Endometrium (tissue), 2 donors: ENCODE data around the gene NMT1.

Experiments
- FAIRE-seq: peaks from 2 replicates; lab custom pipeline; 2012; peaks lifted over from hg19 to GRCh38; lab: Jason Lieb, UNC
- donor health status: control.
- donor health status: control.

NMT1 gene

DNA sequence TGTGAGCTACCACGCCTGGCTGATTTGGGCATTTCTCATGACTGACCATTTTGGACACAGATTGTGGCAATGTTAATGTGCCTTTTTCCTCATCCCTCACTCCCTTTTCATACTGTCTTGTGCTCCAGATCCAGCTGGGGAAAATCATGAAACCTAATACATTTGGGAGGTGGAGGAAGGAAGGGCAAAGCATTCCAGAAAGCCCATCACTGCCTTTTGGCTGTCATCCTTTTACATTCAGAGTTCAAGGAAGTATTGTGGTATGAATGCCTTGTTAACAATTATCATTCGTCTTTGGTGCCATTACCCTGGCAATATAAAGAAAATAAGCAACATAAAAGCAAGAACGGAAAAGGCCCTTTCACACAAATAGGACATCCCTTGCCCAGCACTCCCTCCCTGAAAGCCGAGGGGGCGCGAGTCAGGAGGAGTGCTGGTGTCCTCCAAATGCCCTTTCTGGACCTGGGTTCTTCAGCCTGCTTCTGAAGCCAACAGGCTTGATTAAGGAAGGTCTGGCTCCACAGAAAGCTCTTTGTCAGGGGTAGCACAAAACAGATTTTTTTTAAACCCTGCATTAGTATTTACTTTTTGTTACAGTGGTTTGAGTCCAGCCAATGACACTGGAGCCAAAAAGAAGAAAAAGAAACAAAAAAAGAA lies 20.1 kb downstream of the NMT1 start:
- no peak for FAIRE-seq

DNA sequence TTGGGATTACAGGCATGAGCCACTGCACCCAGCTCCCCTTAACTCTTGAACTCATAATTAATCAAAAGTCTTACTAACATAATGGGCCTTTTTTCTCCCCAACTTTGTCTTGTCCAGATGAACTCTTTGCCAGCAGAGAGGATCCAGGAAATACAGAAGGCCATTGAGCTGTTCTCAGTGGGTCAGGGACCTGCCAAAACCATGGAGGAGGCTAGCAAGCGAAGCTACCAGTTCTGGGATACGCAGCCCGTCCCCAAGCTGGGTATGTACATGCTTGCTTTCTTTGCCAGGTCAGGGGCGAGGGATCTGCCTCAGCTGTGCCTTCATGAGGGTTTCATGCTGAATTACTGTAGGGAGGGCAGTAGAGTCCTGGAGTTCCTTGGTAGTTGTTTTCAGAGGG lies 25.3 kb downstream of the NMT1 start:
- FAIRE-seq: no peak

- FAIRE-seq: no peak
These were observed 25.9 kb downstream of the NMT1 start for GRCh38 chr17:45086865-45087503.

- FAIRE-seq: no peak
These were observed 26.4 kb downstream of the NMT1 start for GRCh38 chr17:45087504-45087975.

DNA sequence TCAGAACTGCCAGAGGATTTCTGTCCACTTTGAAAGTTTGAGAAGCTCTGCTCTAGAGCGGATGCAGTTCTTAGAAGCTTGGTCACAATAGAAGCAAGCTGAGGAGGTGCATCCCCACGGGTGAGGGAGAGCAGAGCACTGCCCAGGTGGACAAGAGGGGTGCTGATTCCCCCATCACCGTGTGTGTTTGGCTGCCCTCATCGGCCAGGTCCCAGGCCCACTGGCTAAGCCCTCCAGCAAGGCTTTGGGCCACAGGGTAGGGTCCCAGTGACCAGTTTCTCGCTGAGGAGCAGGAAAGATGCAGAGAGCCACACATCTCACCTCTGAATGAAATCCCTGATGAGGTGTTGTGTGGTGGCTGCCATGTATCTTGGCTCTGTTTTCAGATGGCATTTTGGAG lies 26.9 kb downstream of the NMT1 start:
- FAIRE-seq: no peak

DNA sequence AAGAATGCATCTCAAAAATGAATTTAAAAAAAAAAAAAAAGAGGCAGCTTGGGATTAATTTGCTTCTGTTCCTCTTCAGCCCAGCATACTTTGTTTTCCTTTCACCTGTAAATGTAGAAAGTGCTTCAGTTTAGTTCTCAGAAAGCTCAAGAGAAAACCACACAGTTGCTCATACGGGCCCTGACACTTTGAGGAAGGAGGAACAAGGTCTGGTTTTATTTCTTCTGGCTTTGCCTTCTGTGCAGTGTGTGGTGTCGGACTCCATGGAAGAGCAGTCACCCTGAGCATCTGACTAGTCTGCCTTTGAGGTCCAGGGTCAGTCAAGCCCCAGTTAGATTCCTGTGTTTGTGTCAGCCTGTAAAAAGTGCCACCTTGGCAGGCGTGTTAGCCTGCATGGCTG lies 27.6 kb downstream of the NMT1 start:
- no peak for FAIRE-seq

DNA sequence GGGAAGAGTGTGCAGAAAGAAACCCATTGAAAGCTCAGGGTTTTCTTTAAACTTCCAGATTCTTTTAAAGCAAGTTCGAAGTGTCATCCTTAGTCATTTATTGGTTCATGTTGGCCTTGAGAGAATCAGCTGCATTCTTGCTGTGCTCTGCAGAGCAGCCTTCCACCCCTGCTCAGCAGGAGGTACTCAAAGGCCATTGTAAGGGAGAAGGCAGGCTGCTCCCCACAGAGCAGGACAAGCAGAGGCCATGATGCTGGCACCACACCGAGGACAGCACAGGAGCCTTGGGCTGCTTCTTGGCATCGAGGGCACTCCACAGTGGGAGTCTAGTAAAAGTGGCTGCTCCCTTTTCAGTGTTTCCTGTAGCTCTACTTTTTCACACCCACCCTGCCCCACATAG lies 29.6 kb downstream of the NMT1 start:
- no peak for FAIRE-seq

DNA sequence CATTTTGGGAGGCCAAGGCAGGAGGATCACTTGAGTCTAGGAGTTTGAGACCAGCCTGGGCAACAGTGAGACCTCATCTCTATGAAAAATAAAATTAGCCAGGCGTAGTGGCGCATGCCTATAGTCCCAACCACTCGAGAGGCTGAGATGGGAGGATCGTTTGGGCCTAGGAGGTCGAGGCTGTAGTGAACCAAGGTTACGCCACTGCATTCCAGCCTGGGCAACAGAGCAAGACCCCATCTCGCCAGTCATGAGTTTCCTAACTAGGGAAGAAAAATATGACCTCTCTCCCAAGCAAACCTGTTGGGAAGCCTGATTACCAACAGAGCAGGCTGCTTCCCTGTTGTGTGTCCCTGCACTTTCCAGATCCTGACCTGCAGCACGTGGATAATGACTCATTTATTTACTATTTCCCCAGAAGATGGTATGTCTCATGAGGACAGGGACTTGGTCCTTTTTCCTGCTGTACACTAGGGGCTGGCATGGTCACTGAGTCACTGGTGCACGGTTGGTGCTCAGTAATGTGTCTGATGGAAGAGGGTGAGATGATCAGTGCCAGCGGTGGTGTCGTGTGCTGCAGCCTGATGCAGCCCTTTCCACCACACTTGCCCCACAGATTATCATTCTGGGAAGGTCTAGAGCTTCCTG lies 30.8 kb downstream of the NMT1 start:
- FAIRE-seq: no peak

DNA sequence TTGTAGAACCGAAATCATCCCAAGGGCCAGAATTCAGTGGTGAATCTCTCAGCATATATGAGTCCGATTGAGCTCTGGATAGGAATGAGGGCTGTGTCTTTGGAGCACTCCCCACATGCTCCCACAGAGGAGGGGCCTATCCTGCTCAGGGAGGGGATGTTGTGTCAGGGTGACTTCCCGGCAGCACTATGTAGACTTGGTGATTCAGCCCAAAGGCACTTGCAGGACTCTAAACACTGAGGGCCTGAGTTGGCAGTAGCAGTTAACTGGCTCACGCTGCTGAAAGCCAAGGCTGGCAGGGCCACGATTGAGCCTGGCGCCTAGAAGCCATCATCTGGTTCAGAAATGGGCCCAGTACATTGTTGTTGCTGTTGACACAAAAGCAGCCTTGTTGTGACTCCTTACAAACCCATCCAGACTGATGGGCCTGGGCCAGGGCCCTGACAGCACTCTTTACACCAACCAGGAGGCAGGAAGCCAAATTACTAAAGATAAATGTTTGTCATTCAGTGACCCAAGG lies 31.9 kb downstream of the NMT1 start:
- FAIRE-seq: peak; percentile 84

DNA sequence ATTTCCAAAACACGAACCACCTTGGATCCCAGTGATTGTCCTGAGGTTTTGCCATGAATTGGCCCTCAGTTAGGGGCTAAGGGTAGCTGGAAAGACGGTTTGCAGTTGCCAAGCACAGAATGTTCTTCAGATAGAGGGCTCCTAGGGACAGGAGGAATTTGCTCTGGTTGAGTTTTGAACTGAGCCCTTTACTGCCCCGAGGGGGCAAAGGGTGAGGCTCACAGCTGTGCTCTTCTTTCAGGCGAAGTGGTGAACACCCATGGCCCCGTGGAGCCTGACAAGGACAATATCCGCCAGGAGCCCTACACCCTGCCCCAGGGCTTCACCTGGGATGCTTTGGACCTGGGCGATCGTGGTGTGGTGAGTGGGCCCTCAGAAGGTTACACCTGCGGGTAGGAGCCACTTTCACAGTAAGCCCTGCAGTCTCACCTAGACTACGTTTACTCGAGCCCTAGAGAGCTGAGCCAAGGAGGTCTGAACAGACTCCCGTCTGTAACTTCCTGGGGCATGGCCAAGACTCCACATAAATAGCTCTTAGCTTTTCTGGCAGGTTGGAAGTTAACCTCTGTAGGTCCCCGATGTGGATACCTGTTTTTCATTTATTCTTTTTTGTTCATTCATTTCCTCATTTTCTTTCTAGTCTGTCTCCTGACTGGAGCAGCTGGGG lies 32.5 kb downstream of the NMT1 start:
- no peak for FAIRE-seq

DNA sequence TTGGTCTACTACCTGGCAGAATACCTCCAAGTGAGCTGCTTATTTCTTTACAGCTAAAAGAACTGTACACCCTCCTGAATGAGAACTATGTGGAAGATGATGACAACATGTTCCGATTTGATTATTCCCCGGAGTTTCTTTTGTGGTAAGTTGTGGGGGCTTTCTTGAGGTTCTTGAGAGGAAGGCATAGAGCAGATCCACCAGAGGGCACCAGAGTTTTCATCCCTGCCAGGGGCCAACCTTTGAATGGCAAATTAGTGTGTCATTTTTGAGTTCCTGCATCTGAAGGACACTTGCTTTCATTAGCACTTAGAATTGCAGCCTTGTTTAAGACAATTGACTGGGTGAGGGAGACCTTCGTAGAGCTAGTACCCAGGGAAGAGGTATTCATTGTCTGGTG lies 35.0 kb downstream of the NMT1 start:
- FAIRE-seq: no peak

- no peak for FAIRE-seq
These were observed 35.8 kb downstream of the NMT1 start for GRCh38 chr17:45096926-45097325.

DNA sequence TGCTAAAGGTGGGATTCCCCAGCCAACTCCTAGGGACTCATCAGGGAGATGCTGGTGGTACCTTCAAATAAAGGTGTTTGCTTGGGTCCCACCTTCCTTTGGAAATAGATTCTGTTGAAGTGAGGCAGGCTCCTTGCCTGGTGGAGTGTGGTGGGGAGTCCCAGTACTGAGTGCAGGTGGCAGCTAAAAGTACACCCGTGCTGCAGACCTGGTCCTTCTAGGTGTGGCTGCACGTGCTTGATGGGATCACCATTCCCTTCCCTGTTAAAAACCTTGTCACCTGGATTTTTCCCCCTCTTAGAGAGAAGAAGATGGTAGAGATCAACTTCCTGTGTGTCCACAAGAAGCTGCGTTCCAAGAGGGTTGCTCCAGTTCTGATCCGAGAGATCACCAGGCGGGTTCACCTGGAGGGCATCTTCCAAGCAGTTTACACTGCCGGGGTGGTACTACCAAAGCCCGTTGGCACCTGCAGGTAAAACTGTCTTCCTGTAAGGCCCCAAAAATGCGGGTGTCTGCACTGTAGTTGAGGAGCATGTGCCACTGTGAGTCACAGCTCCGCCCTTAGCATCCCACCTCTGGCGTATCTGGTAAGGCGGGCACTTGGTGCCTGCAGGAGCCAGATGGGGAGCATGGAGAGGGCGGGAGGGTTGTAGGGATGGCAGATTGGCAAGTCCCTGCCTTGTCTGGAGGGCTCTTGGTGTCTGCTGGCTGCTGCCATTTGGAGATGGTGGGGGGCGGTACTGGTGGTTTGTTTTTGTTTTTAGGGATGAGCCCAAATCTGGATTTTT lies 37.2 kb downstream of the NMT1 start:
- no peak for FAIRE-seq

GRCh38 chr17:45098869-45099616 lies 37.9 kb downstream of the NMT1 start:
- no peak for FAIRE-seq

GRCh38 chr17:45101546-45101882 lies 40.4 kb downstream of the NMT1 start:
- FAIRE-seq: no peak

DNA sequence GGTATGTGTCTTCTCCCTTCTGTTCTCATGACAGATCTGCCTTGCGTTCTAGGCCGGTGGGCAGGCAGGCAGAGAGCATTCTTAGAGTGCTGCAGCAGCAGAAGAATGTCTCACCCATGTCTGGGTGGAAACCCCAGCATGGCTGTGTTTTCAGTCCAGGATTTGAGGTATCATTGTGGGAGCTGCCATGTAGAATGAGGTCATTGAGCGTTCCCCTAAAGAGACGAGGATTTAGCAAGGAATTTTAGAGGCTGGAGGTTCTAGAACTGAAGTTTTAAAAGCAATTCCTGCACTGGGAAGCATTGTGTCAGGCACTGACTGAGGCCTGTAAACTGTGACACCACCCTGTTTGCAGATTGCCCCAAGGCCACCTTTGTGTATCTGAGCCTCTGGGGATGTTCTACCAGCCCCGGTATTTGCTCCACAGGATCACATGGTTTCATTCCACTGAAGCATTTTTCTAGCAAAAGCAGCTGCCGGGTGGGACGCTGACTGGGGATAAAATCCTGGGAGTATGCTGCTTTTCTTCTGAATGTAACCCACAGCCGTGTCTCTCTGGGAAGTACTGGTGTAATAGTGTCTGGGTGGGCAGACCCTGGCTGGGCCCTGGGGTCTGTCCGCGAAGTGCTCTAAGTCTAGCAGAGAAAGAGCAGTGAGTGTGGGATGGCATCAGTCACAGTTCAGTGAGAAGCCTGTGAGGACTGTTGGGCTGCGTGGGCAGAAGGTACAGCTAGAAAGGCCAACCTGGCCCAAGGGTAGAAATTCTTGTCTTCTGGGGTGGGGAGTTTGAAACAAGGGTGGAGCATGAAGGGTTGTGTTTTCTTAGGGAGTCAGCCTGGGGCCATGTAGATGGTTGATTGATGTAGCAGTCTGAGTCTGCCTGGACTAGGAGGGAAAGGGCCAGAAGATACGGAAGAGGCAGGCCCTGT lies 41.0 kb downstream of the NMT1 start:
- FAIRE-seq: no peak

- FAIRE-seq: no peak
These were observed 41.7 kb downstream of the NMT1 start for GRCh38 chr17:45102856-45103255.

- no peak for FAIRE-seq
These were observed 42.2 kb downstream of the NMT1 start for GRCh38 chr17:45103269-45103795.

GRCh38 chr17:45104029-45104428 lies 42.9 kb downstream of the NMT1 start:
- FAIRE-seq: no peak

DNA sequence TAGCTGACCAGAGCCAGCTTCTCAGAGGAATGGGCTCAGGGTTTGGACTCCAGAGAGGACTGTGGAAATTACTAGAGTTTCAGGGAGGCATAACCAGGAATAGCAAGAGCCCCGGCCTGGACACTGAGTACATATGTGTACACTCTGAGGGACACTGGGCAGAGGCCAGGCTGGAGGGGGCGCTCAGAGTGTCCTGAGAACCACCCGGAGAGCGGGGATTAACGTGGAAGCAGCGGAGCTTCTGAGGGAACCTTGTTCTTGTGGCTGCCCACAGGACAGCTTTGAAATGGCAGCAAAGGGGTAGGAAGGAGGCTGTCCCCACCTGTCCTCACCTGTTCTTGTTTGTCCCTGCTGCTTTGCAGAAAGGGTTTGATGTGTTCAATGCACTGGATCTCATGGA lies 43.4 kb downstream of the NMT1 start:
- FAIRE-seq: no peak
